CD14-positive monocyte (primary cell): ENCODE measurements around the gene GRHL1. TPM values are rescaled to one million over a fixed set of nuclear protein-coding genes. Genes with fewer than 3 reads are reported as not detected.

ENCODE experiments used
- DNase-seq, 3 donors: peaks; one replicate each; pipeline ENCODE4 v3.0.0-alpha.2; 2011 to 2022
- H2AFZ ChIP-seq: 2 replicates; pipeline ENCODE4 v1.6.0; 2012; ENCODE audit warnings: mild to moderate bottlenecking, low read depth, low read length, inconsistent platforms; ENCODE audit not compliant: insufficient read depth, poor library complexity, severe bottlenecking
- H3K27ac ChIP-seq, 2 donors: 1 replicate in 1 of 2; 2 replicates in 1 of 2; pipeline ENCODE4 v1.5.1; 2012 to 2013; ENCODE audit warnings: low read length in 2 of 2, control low read depth in 1 of 2, inconsistent platforms in 1 of 2, low read depth in 1 of 2, mild to moderate bottlenecking in 1 of 2
- H3K27me3 ChIP-seq, 2 donors: one replicate each; pipeline versions ENCODE4 v1.6.0 to v1.6.1; 2011 to 2013; ENCODE audit warnings: low read length in 2 of 2; ENCODE audit not compliant: control insufficient read depth in 2 of 2, insufficient read depth in 2 of 2
- H3K36me3 ChIP-seq, 2 donors: replicated peaks in 1 of 2; 1 replicate in 1 of 2; 2 replicates in 1 of 2; pipeline versions ENCODE4 v1.5.1 to v1.6.1; 2012 to 2013; ENCODE audit warnings: low read length in 2 of 2, control low read depth in 1 of 2, inconsistent platforms in 1 of 2, mild to moderate bottlenecking in 1 of 2; ENCODE audit not compliant: insufficient read depth in 2 of 2, control insufficient read depth in 1 of 2
- H3K4me1 ChIP-seq, 2 donors: 1 replicate in 1 of 2; 2 replicates in 1 of 2; pipeline versions ENCODE4 v1.5.1 to v1.6.1; 2012 to 2013; ENCODE audit warnings: low read length in 2 of 2, control low read depth in 1 of 2, inconsistent platforms in 1 of 2, mild to moderate bottlenecking in 1 of 2, moderate library complexity in 1 of 2; ENCODE audit not compliant: insufficient read depth in 2 of 2, control insufficient read depth in 1 of 2
- H3K4me2 ChIP-seq: replicated peaks from 2 replicates; pipeline ENCODE3; 2012; ENCODE audit warnings: low read length, moderate library complexity, mild to moderate bottlenecking; ENCODE audit not compliant: poor library complexity, severe bottlenecking; ENCODE audit errors: extremely low read depth
- H3K4me3 ChIP-seq, 3 experiments: fragments of 200-600 bp in 1 of 3; sonication (generic) in 1 of 3; replicated peaks in 1 of 3; 1 replicate in 2 of 3; 2 replicates in 1 of 3; pipeline ENCODE4 v1.5.1; 2011 to 2013; ENCODE audit warnings: low read length in 3 of 3, mild to moderate bottlenecking in 3 of 3, control low read depth in 2 of 3, low read depth in 2 of 3, inconsistent platforms in 1 of 3, moderate library complexity in 1 of 3
- H3K79me2 ChIP-seq: 2 replicates; pipeline ENCODE4 v1.6.0; 2012; ENCODE audit warnings: mild to moderate bottlenecking, control low read depth, inconsistent platforms, low read length, moderate library complexity; ENCODE audit not compliant: insufficient read depth
- H3K9ac ChIP-seq: 2 replicates; pipeline ENCODE4 v1.6.0; 2017; ENCODE audit warnings: low read length, mild to moderate bottlenecking; ENCODE audit not compliant: insufficient read depth, poor library complexity, severe bottlenecking
- H3K9me3 ChIP-seq, 2 donors: replicated peaks in 1 of 2; 1 replicate in 1 of 2; 2 replicates in 1 of 2; pipeline versions ENCODE4 v1.5.1 to v1.6.1; 2012 to 2013; ENCODE audit warnings: low read length in 2 of 2, control low read depth in 1 of 2; ENCODE audit not compliant: control insufficient read depth in 1 of 2, insufficient read depth in 1 of 2
- H4K20me1 ChIP-seq: 2 replicates; pipeline ENCODE4 v1.6.0; 2012; ENCODE audit warnings: mild to moderate bottlenecking, low read length, control low read depth, moderate library complexity; ENCODE audit not compliant: insufficient read depth
- H3K27ac Mint-ChIP-seq, 7 donors: one replicate each; pipeline ENCODE4 v1.8.0; 2020; ENCODE audit warnings: mild to moderate bottlenecking in 7 of 7, mixed read lengths in 7 of 7, moderate library complexity in 6 of 7, inconsistent platforms in 2 of 7
- H3K27me3 Mint-ChIP-seq, 3 donors: one replicate each; pipeline ENCODE4 v1.8.0; 2021 to 2022; ENCODE audit warnings: low read depth in 3 of 3, mild to moderate bottlenecking in 3 of 3, mixed read lengths in 3 of 3, moderate library complexity in 3 of 3, inconsistent platforms in 1 of 3
- H3K36me3 Mint-ChIP-seq, 2 donors: one replicate each; pipeline ENCODE4 v1.8.0; 2020; ENCODE audit warnings: mixed read lengths in 2 of 2, inconsistent platforms in 1 of 2, mild to moderate bottlenecking in 1 of 2
- H3K4me1 Mint-ChIP-seq: one replicate; pipeline ENCODE4 v1.8.0; 2020; ENCODE audit warnings: mild to moderate bottlenecking, mixed read lengths
- H3K4me3 Mint-ChIP-seq, 2 donors: one replicate each; pipeline ENCODE4 v1.8.0; 2020; ENCODE audit warnings: mild to moderate bottlenecking in 2 of 2, mixed read lengths in 2 of 2, moderate library complexity in 1 of 2
- H3K9me3 Mint-ChIP-seq, 7 donors: one replicate each; pipeline ENCODE4 v1.8.0; 2020 to 2022; ENCODE audit warnings: mixed read lengths in 7 of 7, mild to moderate bottlenecking in 6 of 7, moderate library complexity in 6 of 7, inconsistent platforms in 2 of 7
- WGBS: methylation state at CpG from one replicate; pipeline ENCODE4 v1.1.5; 2013; ENCODE audit warnings: missing lambda C conversion rate; ENCODE audit not compliant: insufficient coverage; 5-methylcytosine and 5-hydroxymethylcytosine counted together
- intact Hi-C, 2 donors: fragments of 100-400 bp; cut with micrococcal nuclease; formaldehyde crosslinking; loops; one replicate each; pipeline versions ENCODE4 v1.15.0 to v1.15.1; 2023
- polyA plus RNA-seq, 3 donors: library from polyadenylated mRNA; depleted of rRNA in 1 of 3; unstranded in 2 of 3; stranded (reverse) in 1 of 3; fragments of 300-500 nt in 2 of 3; fragments of >200 nt in 1 of 3; fragmentation: Illumina TruSeq in 2 of 3; gene quantifications; 1 replicate in 2 of 3; 2 replicates in 1 of 3; pipeline ENCODE4 v1.2.3, GENCODE V29; 2012 to 2021
- TF ChIP-seq, protein P1 (sequence below): fragments of 200-600 bp; IDR thresholded peaks from one replicate; pipeline ENCODE4 v1.8.0; 2022; ENCODE audit warnings: antibody characterized with exemption, mild to moderate bottlenecking

Gene GRHL1
- polyA plus RNA-seq, 3 donors = 0.08 TPM; not detected in 2

DNA sequence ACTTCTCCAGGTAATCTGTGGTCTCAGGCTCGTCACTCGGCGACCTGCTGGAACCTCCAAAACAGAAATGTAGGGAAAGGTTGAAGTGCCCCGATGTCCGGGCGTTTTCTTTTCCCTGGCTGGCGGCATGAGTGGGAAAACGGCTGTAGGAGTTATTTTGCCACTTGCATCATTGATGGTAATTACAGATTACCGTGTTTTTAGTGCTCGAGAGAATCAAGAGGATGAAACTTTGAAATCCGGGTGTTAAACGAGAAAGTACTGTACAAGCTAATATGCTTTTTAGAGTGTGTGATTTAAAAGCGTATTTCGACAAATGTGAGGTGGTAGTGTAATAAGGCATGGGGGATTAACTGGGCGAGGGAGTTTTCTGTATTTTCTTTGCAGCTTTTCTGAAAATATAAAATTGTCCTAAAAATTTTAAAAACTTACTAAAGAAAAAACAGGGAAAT, 819 bp downstream of the GRHL1 start:
- peak overlapping the region; percentile 83 to 88 for H3K4me3 Mint-ChIP-seq
- H3K9me3 Mint-ChIP-seq = peaks cover 0 to 12% (median 3%) of the 10 kb centered on the region in 7 donors
- TF ChIP-seq, protein P1, sequence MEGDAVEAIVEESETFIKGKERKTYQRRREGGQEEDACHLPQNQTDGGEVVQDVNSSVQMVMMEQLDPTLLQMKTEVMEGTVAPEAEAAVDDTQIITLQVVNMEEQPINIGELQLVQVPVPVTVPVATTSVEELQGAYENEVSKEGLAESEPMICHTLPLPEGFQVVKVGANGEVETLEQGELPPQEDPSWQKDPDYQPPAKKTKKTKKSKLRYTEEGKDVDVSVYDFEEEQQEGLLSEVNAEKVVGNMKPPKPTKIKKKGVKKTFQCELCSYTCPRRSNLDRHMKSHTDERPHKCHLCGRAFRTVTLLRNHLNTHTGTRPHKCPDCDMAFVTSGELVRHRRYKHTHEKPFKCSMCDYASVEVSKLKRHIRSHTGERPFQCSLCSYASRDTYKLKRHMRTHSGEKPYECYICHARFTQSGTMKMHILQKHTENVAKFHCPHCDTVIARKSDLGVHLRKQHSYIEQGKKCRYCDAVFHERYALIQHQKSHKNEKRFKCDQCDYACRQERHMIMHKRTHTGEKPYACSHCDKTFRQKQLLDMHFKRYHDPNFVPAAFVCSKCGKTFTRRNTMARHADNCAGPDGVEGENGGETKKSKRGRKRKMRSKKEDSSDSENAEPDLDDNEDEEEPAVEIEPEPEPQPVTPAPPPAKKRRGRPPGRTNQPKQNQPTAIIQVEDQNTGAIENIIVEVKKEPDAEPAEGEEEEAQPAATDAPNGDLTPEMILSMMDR = no peak
- no peaks in the 10 kb centered on the region for H4K20me1 ChIP-seq
- peak overlapping the region; percentile 76 for H2AFZ ChIP-seq
- H3K27ac ChIP-seq = no peak overlapping the region
- no peak for DNase-seq
- H3K36me3 ChIP-seq = no peaks in the 10 kb centered on the region
- H3K27me3 Mint-ChIP-seq = peaks cover 53 to 75% (median 61%) of the 10 kb centered on the region in 3 donors
- peaks cover 13% of the 10 kb centered on the region for H3K4me1 Mint-ChIP-seq
- intact Hi-C loops = loop anchor here (10.0 kb wide), 1 partner anchor 492 kb away; the partner anchor contains the start of gene ODC1 (in 2 of the 2)
- peak overlapping the region in 1 of 7 donors; percentile 18 for H3K27ac Mint-ChIP-seq
- no peaks in the 10 kb centered on the region for H3K9me3 ChIP-seq
- peak overlapping the region; percentile 46 for H3K9ac ChIP-seq
- no peaks in the 10 kb centered on the region for H3K79me2 ChIP-seq
- H3K4me3 ChIP-seq = peak overlapping the region; percentile 38 to 75 (median 65)
- peaks cover 9 to 13% of the 10 kb centered on the region in 2 donors for H3K4me1 ChIP-seq
- peak overlapping the region; percentile 87 for H3K4me2 ChIP-seq
- peaks cover 38 to 57% of the 10 kb centered on the region in 2 donors for H3K27me3 ChIP-seq
- H3K36me3 Mint-ChIP-seq = peaks cover 9 to 15% of the 10 kb centered on the region in 2 donors
- whole genome bisulfite sequencing = 5% methylated on average over 11 of the region's 15 CpGs

DNA sequence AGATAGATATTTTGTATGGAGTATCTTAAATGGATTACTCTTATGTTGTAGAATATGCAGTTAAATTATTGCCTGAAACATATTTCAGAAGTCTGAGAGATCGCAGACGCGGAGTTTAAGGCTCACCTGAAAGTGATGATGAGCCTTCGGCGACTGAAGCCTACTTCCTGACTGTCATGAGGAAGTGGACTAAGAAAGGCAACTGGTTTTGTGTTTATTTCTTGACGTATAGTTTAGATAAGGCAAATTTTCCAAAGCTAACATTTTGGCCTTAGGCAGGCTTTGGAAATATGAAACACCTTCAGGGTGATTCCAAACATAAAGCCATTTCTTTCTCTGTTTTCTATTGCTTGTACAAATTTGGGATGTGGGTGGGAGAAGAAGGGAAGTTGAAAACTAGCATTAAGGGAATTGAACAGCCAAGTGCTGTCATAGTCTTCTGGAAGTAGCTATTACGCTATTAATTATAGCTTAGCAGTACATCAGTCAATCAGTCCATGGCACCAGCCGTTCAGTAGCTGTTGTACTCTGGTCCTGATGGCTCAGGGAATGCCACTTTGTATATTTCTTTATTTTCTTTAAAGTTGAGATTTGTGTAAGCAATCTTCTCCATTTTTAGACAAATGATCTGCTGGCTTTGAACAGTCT, 1.5 kb downstream of the GRHL1 start:
- Mint-ChIP-seq H3K36me3 (peaks cover 9 to 15% of the 10 kb centered on the region in 2 donors), H3K4me1 (peaks cover 13% of the 10 kb centered on the region), H3K27ac (no peak overlapping the region), H3K4me3 (peak overlapping the region; percentile 35 to 88), H3K27me3 (peaks cover 55 to 73% (median 58%) of the 10 kb centered on the region in 3 donors), H3K9me3 (peaks cover 0 to 12% (median 3%) of the 10 kb centered on the region in 7 donors)
- Histone ChIP-seq H3K27me3 (peaks cover 38 to 55% of the 10 kb centered on the region in 2 donors), H3K79me2 (no peaks in the 10 kb centered on the region), H3K36me3 (no peaks in the 10 kb centered on the region), H3K4me2 (no peak overlapping the region), H3K4me3 (no peak overlapping the region), H3K27ac (no peak overlapping the region), H3K4me1 (peaks cover 9 to 13% of the 10 kb centered on the region in 2 donors), H3K9ac (no peak overlapping the region), H2AFZ (no peak overlapping the region), H3K9me3 (no peaks in the 10 kb centered on the region), H4K20me1 (no peaks in the 10 kb centered on the region)
- WGBS = 71% methylated on average over 5 of the region's 8 CpGs
- intact Hi-C loops = loop anchor here (10.0 kb wide), 1 partner anchor 492 kb away; the partner anchor contains the start of gene ODC1 (in 2 of the 2)
- TF ChIP-seq, protein P1 = no peak
- DNase-seq = no peak
